ENCODE data around the gene DNAH6. TPM values are rescaled to one million over a fixed set of nuclear protein-coding genes. Genes with fewer than 3 reads are reported as not detected.

Gene DNAH6
- total RNA-seq, 1 experiment from 2014 or later, result 0.26 TPM

DNA sequence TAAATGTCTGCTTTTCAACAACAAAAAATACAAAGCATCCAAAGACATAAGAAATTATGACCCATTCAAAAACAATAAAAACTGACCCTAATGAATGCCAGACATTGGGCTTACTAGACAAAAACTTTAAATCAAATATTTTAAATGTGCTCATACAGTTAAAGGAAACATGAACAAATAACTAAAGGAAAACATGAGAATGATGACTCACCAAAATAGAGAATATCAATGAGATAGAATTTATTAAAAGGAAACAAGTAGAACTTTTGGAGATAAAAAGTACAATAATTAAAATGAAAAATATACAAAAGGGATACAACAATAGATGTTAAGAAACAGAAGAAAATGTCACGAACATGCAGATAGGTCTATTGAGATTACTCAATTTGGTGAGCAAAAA lies 254.0 kb downstream of the DNAH6 start:
- Histone ChIP-seq H4K5ac (ENCODE audit: insufficient read length, low read depth, low read length) (no peak overlapping the region), H3K27me3 (ENCODE audit: insufficient read depth, low read length) (no peaks in the 10 kb centered on the region), H3K4me2 (ENCODE audit: insufficient read depth, insufficient read length, low read length) (no peak overlapping the region), H2BK120ac (ENCODE audit: low read depth, low read length, poor library complexity, severe bottlenecking) (no peak overlapping the region), H2BK15ac (ENCODE audit: low read depth, low read length) (no peak overlapping the region), H3K14ac (ENCODE audit: insufficient read depth, low read length) (no peak overlapping the region), H2AK5ac (ENCODE audit: insufficient read length, low read length) (no peak overlapping the region), H2AFZ (ENCODE audit: low read length) (no peak overlapping the region), H3K9ac (ENCODE audit: extremely low read depth, insufficient read length, low read length) (no peak overlapping the region), H4K8ac (replicated peaks; ENCODE audit: insufficient read length, low read depth, low read length) (no peak overlapping the region), H4K91ac (ENCODE audit: insufficient read length, low read depth, low read length) (no peak overlapping the region), H3K79me1 (ENCODE audit: insufficient read depth, low read depth, low read length, poor library complexity, severe bottlenecking) (no peaks in the 10 kb centered on the region), H3K18ac (ENCODE audit: insufficient read length, low read depth, low read length) (no peak overlapping the region), H3K4ac (ENCODE audit: low read depth, low read length) (no peak overlapping the region), H2BK20ac (ENCODE audit: low read depth, low read length, poor library complexity, severe bottlenecking) (no peak overlapping the region), H4K20me1 (ENCODE audit: control insufficient read depth, insufficient read depth, insufficient read length) (no peaks in the 10 kb centered on the region), H3K9me3 (ENCODE audit: control insufficient read depth, low read depth, low read length) (no peaks in the 10 kb centered on the region), H2BK12ac (ENCODE audit: insufficient read length, low read depth, low read length) (no peak overlapping the region), H3K23me2 (ENCODE audit: insufficient read length, low read depth, low read length, poor library complexity, severe bottlenecking) (no peaks in the 10 kb centered on the region), H2BK5ac (ENCODE audit: insufficient read length, low read length) (no peak overlapping the region), H3T11ph (ENCODE audit: low read length) (no peak overlapping the region), H3K27ac (ENCODE audit: insufficient read length, low read depth, low read length) (no peak overlapping the region), H3K4me1 (ENCODE audit: insufficient read depth, low read length) (no peaks in the 10 kb centered on the region), H3K23ac (ENCODE audit: insufficient read length, low read depth, low read length) (no peak overlapping the region), H3K79me2 (ENCODE audit: insufficient read depth, low read length) (no peaks in the 10 kb centered on the region), H3K56ac (ENCODE audit: insufficient read length, low read depth, low read length) (no peak overlapping the region)
- H3K4me1 Mint-ChIP-seq, result no peaks in the 10 kb centered on the region
- DNase-seq, result no peak
- H3K27me3 Mint-ChIP-seq (ENCODE audit: low read depth), result peaks cover 4% of the 10 kb centered on the region
- H3K27ac Mint-ChIP-seq, result no peak overlapping the region
- H3K4me3 Mint-ChIP-seq, result no peak overlapping the region
- TF ChIP-seq, protein P1, sequence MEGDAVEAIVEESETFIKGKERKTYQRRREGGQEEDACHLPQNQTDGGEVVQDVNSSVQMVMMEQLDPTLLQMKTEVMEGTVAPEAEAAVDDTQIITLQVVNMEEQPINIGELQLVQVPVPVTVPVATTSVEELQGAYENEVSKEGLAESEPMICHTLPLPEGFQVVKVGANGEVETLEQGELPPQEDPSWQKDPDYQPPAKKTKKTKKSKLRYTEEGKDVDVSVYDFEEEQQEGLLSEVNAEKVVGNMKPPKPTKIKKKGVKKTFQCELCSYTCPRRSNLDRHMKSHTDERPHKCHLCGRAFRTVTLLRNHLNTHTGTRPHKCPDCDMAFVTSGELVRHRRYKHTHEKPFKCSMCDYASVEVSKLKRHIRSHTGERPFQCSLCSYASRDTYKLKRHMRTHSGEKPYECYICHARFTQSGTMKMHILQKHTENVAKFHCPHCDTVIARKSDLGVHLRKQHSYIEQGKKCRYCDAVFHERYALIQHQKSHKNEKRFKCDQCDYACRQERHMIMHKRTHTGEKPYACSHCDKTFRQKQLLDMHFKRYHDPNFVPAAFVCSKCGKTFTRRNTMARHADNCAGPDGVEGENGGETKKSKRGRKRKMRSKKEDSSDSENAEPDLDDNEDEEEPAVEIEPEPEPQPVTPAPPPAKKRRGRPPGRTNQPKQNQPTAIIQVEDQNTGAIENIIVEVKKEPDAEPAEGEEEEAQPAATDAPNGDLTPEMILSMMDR (conservative IDR thresholded peaks at IDR 0.05), result no peak
- H3K36me3 Mint-ChIP-seq (ENCODE audit: insufficient read depth in 1 of 3, low read depth in 3 of 3), result peaks cover 11 to 23% (median 12%) of the 10 kb centered on the region in 3 experiments
- no CpG with 5 or more reads among the region's 1 CpG for WGBS (ENCODE audit: extremely low coverage, insufficient read length, low lambda C conversion rate)
- H3K9me3 Mint-ChIP-seq, result peaks cover 30 to 44% of the 10 kb centered on the region in 2 experiments
